ENCODE data around the gene RNF207. TPM values are rescaled to one million over a fixed set of nuclear protein-coding genes. Genes with fewer than 3 reads are reported as not detected.

The RNF207 gene
- total and polyA plus RNA-seq, 2 of the 8 experiments (the other 6 are each of a cell fraction or from before 2014, with no cell fraction given): 3.9 to 5.4 TPM

- no peak for TF ChIP-seq CTCF (IDR thresholded peaks at IDR 0.05; ENCODE audit: control extremely low read depth in 1 of 3, insufficient read depth in 1 of 3, low read depth in 1 of 3, low read length in 3 of 3)
- TF ChIP-seq CHD2 (IDR thresholded peaks at IDR 0.05; ENCODE audit: low read length): no peak
Measured at GRCh38 chr1:6166221-6166620, 39.7 kb upstream of the RNF207 start (continued).
